ENCODE data around the gene AQP5. TPM values are rescaled to one million over a fixed set of nuclear protein-coding genes. Genes with fewer than 3 reads are reported as not detected.
"Not testable (repeated sequence)": the region's sequence is repeated elsewhere in the genome, so short reads cannot be mapped to it uniquely, and the experiment has no call there.

AQP5 gene
- total and polyA plus RNA-seq, 2 donors (not counting 3 experiments of a cell fraction or from before 2014, with no cell fraction given): 0.95 to 2.3 TPM

- DNase-seq (ENCODE audit: low read depth, low spot score); H3K9ac ChIP-seq (replicated peaks; ENCODE audit: extremely low read depth, insufficient read depth, low read length); H4K20me1 ChIP-seq (replicated peaks; ENCODE audit: control insufficient read depth, extremely low read depth, insufficient read depth, low read length); POLR2A ChIA-PET; H3K9me3 ChIP-seq (replicated peaks; ENCODE audit: control insufficient read depth, insufficient read depth, low read length); FAIRE-seq; H3K4me2 ChIP-seq (ENCODE audit: insufficient read depth, low read length); intact Hi-C loops (cut with micrococcal nuclease); dilution Hi-C loops (cut with MboI; ENCODE audit: extremely low pct_ligation_motif_present, low sequenced_read_pairs); H3K79me2 ChIP-seq (ENCODE audit: control insufficient read depth, insufficient read depth, low read length); H2AFZ ChIP-seq (ENCODE audit: low read depth, low read length); H3K4me3 ChIP-seq (replicated peaks in 1 of 3; ENCODE audit: insufficient read depth in 1 of 3, low read depth in 1 of 3, low read length in 3 of 3); H3K27ac ChIP-seq (ENCODE audit: insufficient read depth, low read depth, low read length); H3K27me3 ChIP-seq (ENCODE audit: control insufficient read depth in 2 of 2, insufficient read depth in 2 of 2, low read length in 2 of 2); H3K4me1 ChIP-seq (ENCODE audit: control insufficient read depth, extremely low read depth, insufficient read depth, low read length); H3K9me1 ChIP-seq (replicated peaks; ENCODE audit: control insufficient read depth, extremely low read depth, insufficient read depth, low read length): not testable (repeated sequence)
- H3K36me3 ChIP-seq (ENCODE audit: control insufficient read depth in 2 of 2, extremely low read depth in 1 of 2, insufficient read depth in 2 of 2, low read length in 2 of 2): peaks cover 2 to 19% of the 10 kb centered on the region in 2 experiments
- BruUV-seq (replicated peaks): TSS peak; percentile 53
- CTCF ChIA-PET: interaction anchor here (1.0 to 2.1 kb wide), 4 partner anchors 17 to 44 kb away, joined by 3 to 4 read pairs (median 4); partner anchors contain the start of gene AQP6
Measured at GRCh38 chr12:49989400-49989799, 27.7 kb downstream of the AQP5 start.

- no TSS peak for BruUV-seq (replicated peaks)
- no peak overlapping the region for H3K4me2 ChIP-seq (ENCODE audit: insufficient read depth, low read length)
- H3K9me1 ChIP-seq (replicated peaks; ENCODE audit: control insufficient read depth, extremely low read depth, insufficient read depth, low read length): no peaks in the 10 kb centered on the region
- no peak for DNase-seq (ENCODE audit: low read depth, low spot score)
- dilution Hi-C loops (cut with MboI; ENCODE audit: extremely low pct_ligation_motif_present, low sequenced_read_pairs) (no loop called here), intact Hi-C loops (cut with micrococcal nuclease) (no loop called here)
- H3K36me3 ChIP-seq (ENCODE audit: control insufficient read depth in 2 of 2, extremely low read depth in 1 of 2, insufficient read depth in 2 of 2, low read length in 2 of 2): peaks cover 2 to 21% of the 10 kb centered on the region in 2 experiments
- H3K27ac ChIP-seq (ENCODE audit: insufficient read depth, low read depth, low read length): no peak overlapping the region
- no peak overlapping the region for H2AFZ ChIP-seq (ENCODE audit: low read depth, low read length)
- TF ChIP-seq POLR2AphosphoS5 (IDR thresholded peaks at IDR 0.05; ENCODE audit: insufficient read depth, low read depth, low read length) (no peak), MYC (IDR thresholded peaks at IDR 0.05; ENCODE audit: low read depth, low read length) (no peak), POLR2A (IDR thresholded peaks at IDR 0.05; ENCODE audit: low read depth, low read length) (no peak), MAX (IDR thresholded peaks at IDR 0.05; ENCODE audit: insufficient read depth, insufficient read length) (no peak)
- no peak for FAIRE-seq
- CTCF ChIA-PET: interaction anchor here (1.0 to 2.5 kb wide), 7 partner anchors 10 to 124 kb away, joined by 3 to 8 read pairs (median 3); partner anchors contain the start of gene AQP6
- H3K27me3 ChIP-seq (ENCODE audit: control insufficient read depth in 2 of 2, insufficient read depth in 2 of 2, low read length in 2 of 2): no peaks in the 10 kb centered on the region
- no peaks in the 10 kb centered on the region for H3K4me1 ChIP-seq (ENCODE audit: control insufficient read depth, extremely low read depth, insufficient read depth, low read length)
- H3K9ac ChIP-seq (replicated peaks; ENCODE audit: extremely low read depth, insufficient read depth, low read length): no peak overlapping the region
- POLR2A ChIA-PET: no interaction called here
- H3K4me3 ChIP-seq (replicated peaks in 1 of 3; ENCODE audit: insufficient read depth in 1 of 3, low read depth in 1 of 3, low read length in 3 of 3): no peak overlapping the region
- H4K20me1 ChIP-seq (replicated peaks; ENCODE audit: control insufficient read depth, extremely low read depth, insufficient read depth, low read length): no peaks in the 10 kb centered on the region
- H3K79me2 ChIP-seq (ENCODE audit: control insufficient read depth, insufficient read depth, low read length): no peaks in the 10 kb centered on the region
- H3K9me3 ChIP-seq (replicated peaks; ENCODE audit: control insufficient read depth, insufficient read depth, low read length): no peaks in the 10 kb centered on the region
Measured at GRCh38 chr12:49990273-49990672, 28.6 kb downstream of the AQP5 start.

Measured in endothelial cell of umbilical vein (primary cell).